B cell (primary cell): ENCODE data around the gene FXYD3. TPM values are rescaled to one million over a fixed set of nuclear protein-coding genes. Genes with fewer than 3 reads are reported as not detected.

Experiments
- ATAC-seq: fragments of 200-7000 bp; cut with Tn5 transposase; one replicate; pipeline ENCODE4 v1.10.0; 2021; ENCODE audit warnings: low read depth, mild to moderate bottlenecking, moderate number of reproducible peaks, moderate library complexity
- CTCF ChIA-PET: fragments of 350-600 bp; sonication (Branson Sonifier 250); formaldehyde crosslinking; loops from one replicate; lab custom pipeline; 2021; ENCODE audit warnings: antibody characterized with exemption, inconsistent platforms; lab: Charles Lee
- POLR2A ChIA-PET: fragments of 350-600 bp; sonication (Branson Sonifier 250); formaldehyde crosslinking; loops from one replicate; lab custom pipeline; 2021; ENCODE audit warnings: antibody characterized with exemption; lab: Charles Lee
- DNase-seq: peaks from one replicate; pipeline ENCODE4 v3.0.0; 2013
- H2AFZ ChIP-seq: 2 replicates; pipeline ENCODE4 v1.6.1; 2012; ENCODE audit warnings: mild to moderate bottlenecking, low read depth, low read length; ENCODE audit not compliant: insufficient read depth, poor library complexity, severe bottlenecking
- H3K27ac ChIP-seq, 2 donors: 1 replicate in 1 of 2; 2 replicates in 1 of 2; pipeline ENCODE4 v1.5.1; 2012 to 2013; ENCODE audit warnings: low read length in 2 of 2, mild to moderate bottlenecking in 2 of 2, moderate library complexity in 1 of 2
- H3K27me3 ChIP-seq, 4 experiments: fragments of 200-600 bp in 1 of 4; sonication (generic) in 1 of 4; replicated peaks in 1 of 4; 1 replicate in 2 of 4; 2 replicates in 2 of 4; pipeline versions ENCODE4 v1.6.1 to v1.7.0; 2013 to 2016; ENCODE audit warnings: low read length in 3 of 4, mild to moderate bottlenecking in 2 of 4, mixed read lengths in 1 of 4, moderate library complexity in 1 of 4; ENCODE audit not compliant: insufficient read depth in 4 of 4, control insufficient read depth in 3 of 4; ENCODE audit errors: control extremely low read depth in 1 of 4
- H3K36me3 ChIP-seq, 2 experiments: replicated peaks in 1 of 2; 1 replicate in 1 of 2; 2 replicates in 1 of 2; pipeline versions ENCODE4 v1.6.1 to v1.7.1; 2013; ENCODE audit warnings: low read length in 1 of 2; ENCODE audit not compliant: insufficient read depth in 2 of 2, control insufficient read depth in 1 of 2; ENCODE audit errors: control extremely low read depth in 1 of 2, extremely low read depth in 1 of 2
- H3K4me1 ChIP-seq, 2 donors: fragments of 200-600 bp in 1 of 2; sonication (generic) in 1 of 2; 1 replicate in 1 of 2; 2 replicates in 1 of 2; pipeline versions ENCODE4 v1.5.1 to v1.6.1; 2013 to 2017; ENCODE audit warnings: low read length in 2 of 2; ENCODE audit not compliant: control insufficient read depth in 2 of 2, insufficient read depth in 2 of 2
- H3K4me2 ChIP-seq: replicated peaks from 2 replicates; pipeline ENCODE3; 2012; ENCODE audit warnings: mild to moderate bottlenecking, low read depth, low read length; ENCODE audit not compliant: poor library complexity, severe bottlenecking
- H3K4me3 ChIP-seq, 5 experiments: fragments of 200-600 bp in 1 of 5; sonication (generic) in 1 of 5; 1 replicate in 3 of 5; 2 replicates in 2 of 5; pipeline versions ENCODE4 v1.5.1 to v1.7.0; 2011 to 2016; ENCODE audit warnings: low read length in 4 of 5, mild to moderate bottlenecking in 4 of 5, low read depth in 2 of 5, control low read depth in 1 of 5, moderate library complexity in 1 of 5; ENCODE audit not compliant: insufficient read depth in 1 of 5; ENCODE audit errors: control extremely low read depth in 1 of 5, extremely low read depth in 1 of 5
- H3K79me2 ChIP-seq: fragments of 200-600 bp; sonication (generic); one replicate; pipeline ENCODE4 v1.6.0; 2016; ENCODE audit warnings: low read length; ENCODE audit not compliant: control insufficient read depth, insufficient read depth
- H3K9ac ChIP-seq: fragments of 200-600 bp; sonication (generic); 2 replicates; pipeline ENCODE4 v1.6.1; 2017; ENCODE audit warnings: mild to moderate bottlenecking, low read length, moderate library complexity
- H3K9me3 ChIP-seq, 3 donors: one replicate each; pipeline versions ENCODE4 v1.6.1 to v1.7.1; 2013; ENCODE audit warnings: low read length in 2 of 3; ENCODE audit not compliant: control insufficient read depth in 2 of 3, insufficient read depth in 1 of 3; ENCODE audit errors: control extremely low read depth in 1 of 3
- H4K20me1 ChIP-seq: 2 replicates; pipeline ENCODE4 v1.6.0; 2012; ENCODE audit warnings: mild to moderate bottlenecking, low read length; ENCODE audit not compliant: insufficient read depth, control insufficient read depth, poor library complexity, severe bottlenecking
- H3K27ac Mint-ChIP-seq: one replicate; pipeline ENCODE4 v1.8.0; 2021; ENCODE audit warnings: mixed read lengths
- H3K27me3 Mint-ChIP-seq: one replicate; pipeline ENCODE4 v1.8.0; 2021; ENCODE audit warnings: mixed read lengths
- H3K4me1 Mint-ChIP-seq: one replicate; pipeline ENCODE4 v1.8.0; 2021; ENCODE audit warnings: mixed read lengths
- H3K4me3 Mint-ChIP-seq: one replicate; pipeline ENCODE4 v1.8.0; 2021; ENCODE audit warnings: mixed read lengths
- H3K9me3 Mint-ChIP-seq: one replicate; pipeline ENCODE4 v1.8.0; 2022; ENCODE audit warnings: mixed read lengths; ENCODE audit not compliant: insufficient read depth
- CTCF ChIP-seq: fragments of 200-600 bp; IDR thresholded peaks from one replicate; pipeline ENCODE4 v1.8.0; 2022; ENCODE audit warnings: antibody characterized with exemption, mild to moderate bottlenecking
- EZH2 ChIP-seq: IDR thresholded peaks from 2 replicates; pipeline ENCODE4 v1.6.1; 2012; ENCODE audit warnings: borderline replicate concordance, low read depth, mild to moderate bottlenecking, moderate library complexity, low read length; ENCODE audit not compliant: insufficient read depth, poor library complexity, severe bottlenecking
- WGBS: methylation state at CpG from one replicate; pipeline ENCODE4 v1.1.5; 2013; ENCODE audit warnings: missing lambda C conversion rate; ENCODE audit not compliant: insufficient coverage; 5-methylcytosine and 5-hydroxymethylcytosine counted together
- intact Hi-C: fragments of 100-400 bp; cut with micrococcal nuclease; formaldehyde crosslinking; loops from one replicate; pipeline ENCODE4 v1.10.0; 2022
- polyA plus RNA-seq: library from polyadenylated mRNA; depleted of rRNA; stranded (reverse); fragments of >200 nt; gene quantifications from 2 replicates; pipeline ENCODE4 v1.2.3, GENCODE V29; 2012
- total RNA-seq, 2 donors: library from RNA; stranded (reverse); fragments of 120-200 nt in 1 of 2; gene quantifications; 1 replicate in 1 of 2; 2 replicates in 1 of 2; pipeline versions ENCODE4 v1.2.3 to v1.2.4, GENCODE V29; 2013 to 2022

Gene FXYD3
- total and polyA plus RNA-seq, 2 donors (not counting 1 experiment from before 2014, with no cell fraction given), result not detected

GRCh38 chr19:35119091-35119490 lies 3.5 kb downstream of the FXYD3 start:
- Histone ChIP-seq H3K27me3 (peaks cover 0 to 15% (median 2%) of the 10 kb centered on the region in 4 experiments), H3K4me1 (peaks cover 12 to 16% of the 10 kb centered on the region in 2 donors), H3K9ac (no peak overlapping the region), H3K27ac (no peak overlapping the region), H3K4me3 (no peak overlapping the region), H4K20me1 (no peaks in the 10 kb centered on the region), H3K79me2 (no peaks in the 10 kb centered on the region), H2AFZ (no peak overlapping the region), H3K4me2 (no peak overlapping the region), H3K9me3 (peaks cover 0 to 4% (median 0%) of the 10 kb centered on the region in 3 donors), H3K36me3 (no peaks in the 10 kb centered on the region)
- Mint-ChIP-seq H3K27ac (no peak overlapping the region), H3K27me3 (peaks cover 3% of the 10 kb centered on the region), H3K4me1 (peaks cover 13% of the 10 kb centered on the region), H3K4me3 (no peak overlapping the region), H3K9me3 (no peaks in the 10 kb centered on the region)
- DNase-seq (no peak), ATAC-seq (no peak)
- WGBS, result 47% methylated on average over 9 of the region's 14 CpGs
- ChIA-PET POLR2A (interaction anchor here (0.6 kb wide), 1 partner anchor 758 kb away, joined by 3 read pairs; no protein-coding TSS in a partner anchor), CTCF (interaction anchor here (0.8 to 1.2 kb wide), 2 partner anchors 16 to 53 kb away, joined by 3 to 4 read pairs; partner anchors contain the start of gene LGI4)
- no peak for TF ChIP-seq EZH2
- no peak for TF ChIP-seq CTCF
- intact Hi-C loops, result no loop called here

DNA sequence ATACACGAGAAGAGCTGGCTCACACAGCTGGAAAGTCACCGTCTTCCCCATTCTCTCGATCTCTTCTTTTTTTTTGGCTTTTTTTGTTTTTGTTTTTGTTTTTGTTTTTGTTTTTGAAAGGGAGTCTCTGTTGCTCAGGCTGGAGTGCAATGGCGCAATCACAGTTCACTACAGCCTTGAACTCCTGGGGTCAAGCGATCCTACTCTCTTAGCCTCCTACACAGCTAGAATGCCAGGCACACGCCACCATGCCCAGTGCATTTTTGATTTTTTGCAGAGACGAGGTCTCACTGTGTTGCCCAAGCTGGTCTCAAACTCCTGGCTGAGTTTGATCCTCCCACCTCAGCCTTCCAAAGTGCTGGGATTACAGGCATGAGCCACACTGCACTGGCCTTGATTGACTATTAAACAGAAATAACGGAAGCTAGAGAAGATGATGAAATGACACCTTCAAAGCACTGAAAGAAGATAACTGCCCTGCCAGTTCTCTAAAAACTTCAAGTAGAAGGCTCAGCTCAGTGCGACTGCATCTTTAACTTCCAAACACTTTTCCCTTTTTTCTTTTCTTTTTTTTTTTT lies 4.0 kb downstream of the FXYD3 start:
- no peak overlapping the region for H2AFZ ChIP-seq
- CTCF ChIA-PET, result interaction anchor here (0.7 to 1.2 kb wide), 4 partner anchors 16 to 87 kb away, joined by 3 to 4 read pairs (median 3); partner anchors contain the start of gene LGI4
- WGBS, result 96% methylated on average over 4 of the region's 9 CpGs

More for the DNA sequence above, 4.0 kb downstream of the FXYD3 start:
- Mint-ChIP-seq H3K27me3 (peaks cover under 1% of the 10 kb centered on the region), H3K4me3 (no peak overlapping the region), H3K4me1 (peaks cover 15% of the 10 kb centered on the region), H3K9me3 (no peaks in the 10 kb centered on the region), H3K27ac (no peak overlapping the region)
- POLR2A ChIA-PET, result interaction anchor here (0.6 kb wide), 1 partner anchor 758 kb away, joined by 3 read pairs; no protein-coding TSS in a partner anchor
- no peak for TF ChIP-seq CTCF
- TF ChIP-seq EZH2, result no peak
- peaks cover 11 to 17% of the 10 kb centered on the region in 2 donors for H3K4me1 ChIP-seq
- peaks cover 0 to 11% (median 2%) of the 10 kb centered on the region in 4 experiments for H3K27me3 ChIP-seq
- no peak overlapping the region for H3K4me3 ChIP-seq
- H3K79me2 ChIP-seq, result no peaks in the 10 kb centered on the region
- no peaks in the 10 kb centered on the region for H3K36me3 ChIP-seq
- no peak overlapping the region for H3K9ac ChIP-seq
- peaks cover 0 to 2% (median 0%) of the 10 kb centered on the region in 3 donors for H3K9me3 ChIP-seq
- intact Hi-C loops, result loop anchor here (5.0 kb wide), 1 partner anchor 32 kb away; no protein-coding TSS in a partner anchor
- no peaks in the 10 kb centered on the region for H4K20me1 ChIP-seq
- H3K4me2 ChIP-seq, result no peak overlapping the region
- ATAC-seq (no peak), DNase-seq (no peak)
- H3K27ac ChIP-seq, result no peak overlapping the region
